GM12874 (cell line): ENCODE results near the gene TIMM23.

Experiments used
- CTCF ChIP-seq: IDR thresholded peaks from 2 replicates; pipeline ENCODE4 v1.5.1; 2011; ENCODE audit warnings: low read depth, mild to moderate bottlenecking, control low read depth, low read length, moderate library complexity; ENCODE audit not compliant: insufficient read depth

TIMM23 gene

GRCh38 chr10:46050941-46051623 lies 78.8 kb downstream of the TIMM23 start:
- no peak for TF ChIP-seq CTCF

GRCh38 chr10:46052057-46052790 lies 79.9 kb downstream of the TIMM23 start:
- TF ChIP-seq CTCF, result no peak

GRCh38 chr10:46052791-46053375 lies 80.6 kb downstream of the TIMM23 start:
- no peak for TF ChIP-seq CTCF
